Measurements from ENCODE around the gene IFRD2. TPM values are rescaled to one million over a fixed set of nuclear protein-coding genes. Genes with fewer than 3 reads are reported as not detected.
A peak's percentile ranks its signal among the peaks of the same experiment; 100 is the strongest.

The IFRD2 gene
- polyA plus RNA-seq (2012; ENCODE audit: insufficient read depth, insufficient read length, low read depth): 300 TPM

GRCh38 chr3:50292159-50293078, at the start of gene IFRD2:
IFRD2 (minus strand) TSS chr3:50292429; CDS start chr3:50292274, 155 bp downstream.
- peaks cover 24% of the 10 kb centered on the region for H3K36me3 ChIP-seq
- no peaks in the 10 kb centered on the region for H3K27me3 ChIP-seq
- peak within 1 kb of the TSS; percentile 88 for H3K4me3 ChIP-seq (ENCODE audit: low read depth, low read length)
- peak; percentile 93 for DNase-seq
- no peaks in the 10 kb centered on the region for H3K4me1 ChIP-seq
- no peaks in the 10 kb centered on the region for H3K9me3 ChIP-seq
- TF ChIP-seq CTCF (IDR thresholded peaks at IDR 0.05; ENCODE audit: low read depth, low read length): no peak

GRCh38 chr3:50341537-50341936, 49.3 kb upstream of the IFRD2 start:
- TF ChIP-seq CTCF (IDR thresholded peaks at IDR 0.05; ENCODE audit: low read depth, low read length): no peak
- H3K9me3 ChIP-seq: no peaks in the 10 kb centered on the region
- no peaks in the 10 kb centered on the region for H3K27me3 ChIP-seq
- H3K36me3 ChIP-seq: peaks cover 3% of the 10 kb centered on the region; the same call in 1 of the 2 replicates
- peaks cover 3% of the 10 kb centered on the region; the same call in 1 of the 2 replicates for H3K4me1 ChIP-seq
- DNase-seq: no peak
- no peak overlapping the region for H3K4me3 ChIP-seq (ENCODE audit: low read depth, low read length)

- Histone ChIP-seq H3K4me1 (peaks cover 3% of the 10 kb centered on the region; the same call in 1 of the 2 replicates), H3K36me3 (peaks cover 3% of the 10 kb centered on the region; the same call in 1 of the 2 replicates), H3K9me3 (no peaks in the 10 kb centered on the region), H3K4me3 (ENCODE audit: low read depth, low read length) (no peak within 1 kb of the TSS), H3K27me3 (no peaks in the 10 kb centered on the region)
- no peak for DNase-seq
- TF ChIP-seq CTCF (IDR thresholded peaks at IDR 0.05; ENCODE audit: low read depth, low read length): no peak
Measured at GRCh38 chr3:50340448-50341329, 48.5 kb upstream of the IFRD2 start, which contains the start of gene RASSF1. RASSF1 (minus strand) TSS chr3:50340836; CDS start chr3:50340805, 31 bp downstream.

GRCh38 chr3:50340147-50340447, 47.9 kb upstream of the IFRD2 start:
- no peak overlapping the region for H3K4me3 ChIP-seq (ENCODE audit: low read depth, low read length)
- no peaks in the 10 kb centered on the region for H3K27me3 ChIP-seq
- no peak for TF ChIP-seq CTCF (IDR thresholded peaks at IDR 0.05; ENCODE audit: low read depth, low read length)
- peaks cover 3% of the 10 kb centered on the region; the same call in 1 of the 2 replicates for H3K4me1 ChIP-seq
- no peaks in the 10 kb centered on the region for H3K9me3 ChIP-seq
- DNase-seq: no peak
- peaks cover 3% of the 10 kb centered on the region; the same call in 1 of the 2 replicates for H3K36me3 ChIP-seq

GRCh38 chr3:50339485-50340146, 47.4 kb upstream of the IFRD2 start:
- Histone ChIP-seq H3K27me3 (no peaks in the 10 kb centered on the region), H3K4me1 (peaks cover 3% of the 10 kb centered on the region; the same call in 1 of the 2 replicates), H3K9me3 (no peaks in the 10 kb centered on the region), H3K36me3 (peaks cover 3% of the 10 kb centered on the region; the same call in 1 of the 2 replicates), H3K4me3 (ENCODE audit: low read depth, low read length) (no peak overlapping the region)
- DNase-seq: no peak
- no peak for TF ChIP-seq CTCF (IDR thresholded peaks at IDR 0.05; ENCODE audit: low read depth, low read length)
